ENCODE measurements around the gene OR7C2.
"Not testable (repeated sequence)": the region's sequence is repeated elsewhere in the genome, so short reads cannot be mapped to it uniquely, and the experiment has no call there.

Gene OR7C2

DNA sequence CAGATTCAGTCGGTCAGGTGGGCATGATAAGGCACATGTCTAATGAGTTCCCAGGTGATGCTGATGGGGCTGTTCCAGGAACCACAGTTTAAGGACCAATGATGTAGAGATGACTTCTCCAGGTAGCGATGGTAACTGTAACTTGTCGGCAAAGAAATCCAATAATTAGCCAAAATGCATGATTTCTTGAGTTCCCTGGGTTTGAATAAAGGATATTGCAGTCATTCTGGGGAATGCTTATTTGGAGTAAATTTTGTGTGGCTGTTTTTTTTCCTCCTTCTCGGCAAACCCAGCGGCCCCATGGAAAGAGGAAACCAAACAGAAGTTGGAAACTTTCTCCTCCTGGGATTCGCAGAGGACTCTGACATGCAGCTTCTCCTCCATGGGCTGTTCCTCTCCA lies at the start of gene OR7C2:
Gene OR7C2, plus strand, starts transcription at position 301 of the 400 bp plus-strand sequence. Its CDS starts 0 bp downstream, at position 301.
- no peak for DNase-seq (ENCODE audit: low spot score)

DNA sequence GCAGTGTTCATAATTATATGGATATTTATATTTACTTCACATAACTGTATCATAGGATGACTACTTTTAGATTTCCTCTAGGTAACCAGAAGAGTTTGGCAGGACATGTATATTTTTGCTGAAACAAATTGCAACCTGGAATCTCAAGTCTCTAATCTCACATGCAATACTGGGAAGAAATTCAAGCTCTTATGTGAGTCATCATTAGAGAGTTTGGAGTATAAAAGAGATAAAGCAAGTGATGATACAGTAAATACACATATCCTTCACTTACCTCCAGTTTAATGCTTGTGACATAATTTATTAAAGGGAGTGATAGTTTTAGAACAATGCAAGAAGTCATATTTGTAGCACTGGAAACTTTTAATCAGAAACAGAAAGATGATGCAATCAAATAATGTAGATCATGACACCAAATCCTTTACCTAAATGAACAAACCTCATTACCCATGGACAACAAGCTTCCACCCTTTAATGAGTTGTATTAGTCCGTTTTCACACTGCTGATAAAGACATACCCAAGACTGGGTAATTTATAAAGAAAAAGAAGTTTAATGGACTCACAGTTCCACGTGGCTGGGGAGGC lies 39.5 kb upstream of the OR7C2 start:
- no peak for DNase-seq (ENCODE audit: low spot score)

DNA sequence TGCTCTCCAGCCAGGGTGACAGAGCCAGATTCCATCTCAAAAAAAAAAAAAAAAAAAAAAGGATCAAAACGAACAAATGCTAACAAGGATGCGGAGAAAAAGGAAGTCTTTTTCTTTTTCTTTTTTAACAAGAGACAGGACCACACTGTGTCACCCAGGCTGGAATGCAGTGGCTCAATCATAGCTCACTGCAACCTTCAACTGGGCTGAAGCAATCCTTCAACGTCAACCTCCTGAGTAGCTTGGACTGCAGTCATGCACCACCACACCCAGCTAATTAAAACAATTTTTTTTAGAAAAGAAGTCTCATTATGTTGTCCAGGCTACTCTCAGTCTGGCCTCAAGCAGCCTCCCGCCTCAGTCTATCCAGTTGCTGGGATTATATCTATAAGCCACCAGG lies 34.6 kb upstream of the OR7C2 start:
- no peak for DNase-seq (ENCODE audit: low spot score)

DNA sequence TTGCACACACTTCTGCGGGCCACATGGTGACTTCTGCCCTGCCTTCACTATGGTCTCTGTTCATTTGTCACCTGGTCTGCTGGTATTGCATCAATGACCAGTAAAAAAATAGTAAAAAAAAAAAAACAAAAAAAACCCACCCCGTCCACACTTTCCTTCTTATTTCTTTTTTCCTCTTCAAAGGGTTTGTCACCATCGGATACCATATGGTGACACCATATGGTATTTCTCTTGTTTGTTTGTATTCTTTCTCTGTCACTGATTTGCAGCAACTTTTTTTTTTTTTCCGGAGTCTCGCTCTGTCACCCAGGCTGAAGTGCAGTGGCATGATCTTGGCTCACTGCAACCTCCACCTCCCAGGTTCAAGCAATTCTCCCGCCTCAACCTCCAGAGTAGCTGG lies 26.2 kb upstream of the OR7C2 start:
- DNase-seq (ENCODE audit: low spot score), result no peak

DNA sequence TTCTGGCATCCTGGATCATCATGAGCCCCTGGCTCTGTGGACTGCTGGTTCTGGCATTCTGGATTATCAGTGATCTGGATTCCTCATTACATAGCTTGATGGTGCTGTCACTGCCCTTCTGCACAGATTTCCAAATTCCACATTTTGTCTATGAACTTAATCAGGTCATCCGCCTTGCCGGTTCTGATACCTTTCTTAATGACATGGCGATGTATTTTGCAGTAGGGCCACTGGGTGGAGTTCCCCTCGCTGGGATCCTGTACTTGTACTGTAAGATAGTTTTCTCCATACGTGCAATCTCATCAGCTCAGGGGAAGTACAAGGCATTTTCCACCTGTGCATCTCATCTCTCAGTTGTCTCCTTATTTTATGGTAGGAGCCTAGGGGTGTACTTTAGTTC lies 24.4 kb upstream of the OR7C2 start:
- DNase-seq (ENCODE audit: low spot score), result no peak

DNA sequence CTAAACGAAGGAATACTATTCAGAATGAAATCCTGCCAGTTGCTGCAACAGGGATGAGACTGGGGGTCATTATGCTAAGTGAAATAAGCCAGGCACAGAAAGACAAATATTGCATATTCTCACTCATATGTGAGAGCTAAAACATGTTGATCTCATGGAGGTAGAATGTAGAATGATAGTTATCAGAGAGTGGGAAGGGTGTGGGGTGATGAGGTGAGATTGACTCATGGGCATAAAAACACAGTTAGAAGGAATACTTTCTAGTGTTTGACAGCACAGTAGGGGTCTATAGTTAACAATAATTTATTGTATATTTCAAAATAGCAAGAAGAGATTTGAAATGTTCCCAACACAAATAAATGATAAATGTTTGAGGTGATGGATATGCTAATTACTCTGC lies 7.8 kb upstream of the OR7C2 start:
- DNase-seq (ENCODE audit: low spot score), result no peak

DNA sequence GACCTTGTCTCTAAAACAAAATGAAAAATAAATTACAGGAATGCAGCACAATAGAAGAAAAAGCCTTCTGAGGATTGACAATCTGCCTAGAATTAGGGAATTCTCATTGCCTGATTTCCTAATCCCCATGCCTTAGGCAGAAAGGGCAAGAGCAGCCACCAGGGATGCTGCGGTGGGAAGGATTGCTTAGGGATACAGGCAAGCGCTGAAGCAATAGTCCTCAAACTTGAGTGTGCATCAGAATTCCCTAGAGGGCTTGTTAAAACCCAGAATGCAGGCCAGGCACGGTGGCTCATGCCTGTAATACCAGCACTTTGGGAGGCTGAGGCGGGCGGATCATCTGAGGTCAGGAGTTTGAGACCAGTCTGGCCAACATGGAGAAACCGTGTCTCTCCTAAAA lies 1.0 kb upstream of the OR7C2 start:
- no peak for DNase-seq (ENCODE audit: low spot score)

DNA sequence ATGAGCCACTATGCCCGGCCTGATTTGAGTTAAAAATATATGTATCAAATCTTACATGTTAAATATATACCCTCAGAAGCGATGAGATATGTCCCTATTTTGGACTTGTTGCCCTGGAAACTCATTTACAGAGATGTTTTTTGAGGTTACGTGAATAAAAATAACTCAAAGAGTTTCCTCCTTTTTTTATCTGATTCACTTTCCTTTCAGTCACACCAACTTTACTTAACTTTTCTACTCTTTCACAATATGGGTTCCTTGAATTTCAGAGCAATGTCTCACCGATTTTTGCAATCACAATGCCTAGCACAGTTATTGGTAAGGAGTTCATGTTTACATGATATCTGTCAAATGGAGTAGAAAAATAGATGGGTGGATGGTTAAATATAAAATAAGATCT lies 2.3 kb downstream of the OR7C2 start:
- no peak for DNase-seq (ENCODE audit: low spot score)

DNA sequence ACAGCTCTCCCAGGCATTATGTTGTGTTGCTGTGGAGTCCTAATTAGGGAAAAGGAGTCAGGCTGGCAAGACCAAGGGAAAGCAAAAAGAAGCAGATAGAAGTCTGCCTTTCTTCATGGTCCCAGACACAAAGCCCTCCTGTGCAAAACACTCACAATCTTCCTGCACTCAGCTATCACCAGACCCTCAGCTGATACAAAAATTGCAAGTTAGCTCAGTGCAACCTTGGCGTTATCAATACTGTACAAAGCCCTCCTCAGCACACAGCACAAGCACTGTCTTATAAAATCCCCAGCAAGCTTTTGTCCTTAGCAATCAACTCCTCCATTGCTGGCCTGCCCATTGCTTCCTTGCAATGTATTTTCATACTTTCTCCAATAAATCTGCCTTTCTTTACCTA lies 3.2 kb downstream of the OR7C2 start:
- no peak for DNase-seq (ENCODE audit: low spot score)

DNA sequence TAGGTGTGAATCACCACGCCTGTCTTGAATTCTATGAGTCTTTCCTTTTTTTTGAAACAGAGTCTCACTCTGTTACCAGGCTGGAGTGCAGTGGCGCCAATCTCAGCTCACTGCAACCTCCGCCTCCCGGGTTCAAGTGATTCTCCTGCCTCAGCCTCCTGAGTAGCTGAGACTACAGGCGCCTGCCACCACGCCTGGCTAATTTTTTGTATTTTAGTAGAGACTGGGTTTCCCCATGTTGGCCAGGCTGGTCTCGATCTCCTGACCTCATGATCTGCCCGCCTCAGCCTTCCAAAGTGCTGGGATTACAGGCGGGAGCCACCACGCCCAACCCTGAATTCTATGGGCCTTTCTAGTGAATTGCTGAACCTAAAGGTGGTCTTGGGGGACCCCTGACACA lies 8.1 kb downstream of the OR7C2 start:
- not testable (repeated sequence) for DNase-seq (ENCODE audit: low spot score)

DNA sequence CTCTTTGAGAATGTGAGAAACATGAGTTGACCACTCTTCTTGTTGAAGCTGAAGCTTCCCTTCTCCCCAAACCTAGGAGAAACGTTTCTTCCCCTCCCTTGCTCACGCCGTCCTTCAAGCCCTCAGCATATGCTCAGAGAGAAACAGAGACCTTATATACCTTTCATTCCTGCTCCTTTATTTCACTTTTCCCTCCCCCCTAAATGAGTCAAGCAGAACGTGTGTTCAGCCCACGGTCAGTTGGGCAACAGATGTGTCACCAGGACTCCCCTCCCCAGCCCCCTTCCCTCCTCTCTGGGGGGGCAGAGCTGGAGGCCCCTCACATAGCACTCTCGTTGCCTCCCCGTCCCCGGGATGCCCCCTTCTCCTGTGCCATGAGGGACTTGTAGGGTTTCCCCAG lies 8.6 kb downstream of the OR7C2 start:
- no peak for DNase-seq (ENCODE audit: low spot score)

DNA sequence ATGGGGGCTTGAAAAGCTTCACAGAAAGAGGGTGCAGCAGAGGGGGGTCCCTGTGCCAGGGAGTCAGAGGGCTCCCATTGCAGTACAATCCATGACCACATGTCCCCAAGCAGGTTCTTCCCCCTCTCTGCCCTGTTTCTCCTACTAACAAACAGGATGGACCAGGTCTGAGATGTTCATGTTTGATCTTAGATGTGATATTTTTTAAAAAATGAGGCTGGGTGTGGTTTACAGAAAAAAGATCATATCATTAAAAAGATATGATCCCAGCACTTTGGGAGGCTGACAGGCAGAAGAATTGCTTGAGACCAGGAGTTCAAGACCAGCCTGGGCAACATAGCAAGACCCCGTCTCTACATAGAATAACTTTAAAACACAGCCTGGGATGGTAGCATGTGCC lies 9.1 kb downstream of the OR7C2 start:
- no peak for DNase-seq (ENCODE audit: low spot score)

DNA sequence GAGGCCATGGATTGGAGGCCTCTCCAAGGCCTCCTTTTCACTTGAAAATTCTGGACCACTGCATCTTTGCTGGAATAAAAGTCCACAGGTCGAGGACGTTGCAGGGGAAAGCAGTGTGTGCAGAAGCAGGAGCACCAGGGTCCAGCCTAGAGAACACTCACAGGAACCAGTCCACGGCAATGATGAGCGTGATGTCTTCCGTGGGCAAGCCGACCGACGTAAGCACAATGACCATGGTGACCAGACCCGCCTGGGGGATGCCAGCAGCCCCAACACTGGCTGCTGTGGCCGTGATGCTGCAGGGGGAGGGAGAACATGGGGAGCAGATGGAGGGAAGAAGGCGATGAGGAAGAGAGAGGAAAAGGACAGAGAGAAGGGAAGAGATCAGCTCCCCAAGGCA lies 11.5 kb downstream of the OR7C2 start:
- no peak for DNase-seq (ENCODE audit: low spot score)

DNA sequence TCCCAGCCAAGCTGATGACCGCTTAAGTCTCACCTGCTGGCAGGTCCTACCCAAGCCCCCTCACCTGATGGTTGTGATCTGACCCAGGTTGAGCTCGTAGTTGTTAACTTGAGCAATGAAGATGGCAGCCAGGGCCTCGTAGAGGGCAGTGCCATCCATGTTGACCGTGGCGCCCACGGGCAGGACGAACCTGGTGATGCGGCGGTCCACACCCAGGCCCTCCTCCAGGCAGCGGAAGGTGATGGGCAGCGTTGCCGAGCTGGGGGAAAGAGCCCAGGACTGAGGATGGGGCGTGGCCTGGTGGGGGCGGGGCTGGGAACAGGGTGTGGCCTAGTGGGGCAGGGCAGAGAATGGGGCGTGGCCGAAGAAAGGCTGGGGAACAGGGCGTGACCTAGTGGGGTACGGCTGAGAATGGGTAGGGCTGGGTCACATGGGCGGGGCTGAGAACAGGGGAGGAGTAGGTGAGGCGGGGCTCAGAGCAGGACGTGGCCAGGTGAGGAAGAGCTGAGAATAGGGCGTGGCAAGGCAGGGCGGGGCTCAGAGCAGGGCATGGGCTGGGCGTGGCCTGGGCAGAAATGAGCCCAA lies 12.9 kb downstream of the OR7C2 start:
- no peak for DNase-seq (ENCODE audit: low spot score)

DNA sequence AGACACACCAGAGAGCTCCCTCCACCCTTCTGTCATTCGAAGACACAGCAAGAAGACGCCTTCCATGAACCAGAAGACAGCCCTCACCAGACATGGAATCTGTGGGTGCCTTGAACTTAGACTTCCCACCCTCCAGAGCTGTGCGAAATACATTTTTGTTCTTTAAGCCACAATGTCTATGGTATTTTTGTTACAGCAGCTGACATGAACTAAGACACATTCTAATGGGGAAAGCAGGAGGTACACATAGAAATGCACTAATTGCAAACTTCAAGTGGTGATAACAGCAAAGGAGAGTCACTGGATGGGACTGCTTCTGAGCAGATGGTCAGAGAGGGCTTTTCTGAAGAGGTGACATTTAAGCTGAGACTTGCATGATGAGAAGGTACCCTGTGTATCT lies 16.2 kb downstream of the OR7C2 start:
- DNase-seq (ENCODE audit: low spot score), result no peak

DNA sequence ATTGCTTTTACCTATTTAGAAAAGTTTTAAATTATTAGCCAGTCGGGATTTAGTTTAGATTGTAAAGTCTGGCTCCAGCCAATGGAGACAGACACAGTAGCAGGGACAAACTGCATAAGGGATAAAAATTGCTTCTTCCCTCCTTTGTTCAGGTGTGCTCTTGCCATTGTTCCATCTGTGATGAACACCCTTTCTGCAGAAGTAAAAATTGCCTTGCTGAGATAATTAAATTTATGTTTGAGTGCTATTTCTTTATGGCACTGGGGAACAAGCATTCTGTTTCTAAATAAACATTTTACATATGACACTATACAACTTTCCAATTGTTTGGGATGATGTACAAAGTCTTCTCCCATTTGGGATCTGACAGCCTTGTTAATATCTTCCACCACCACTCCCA lies 18.0 kb downstream of the OR7C2 start:
- DNase-seq (ENCODE audit: low spot score), result no peak

DNA sequence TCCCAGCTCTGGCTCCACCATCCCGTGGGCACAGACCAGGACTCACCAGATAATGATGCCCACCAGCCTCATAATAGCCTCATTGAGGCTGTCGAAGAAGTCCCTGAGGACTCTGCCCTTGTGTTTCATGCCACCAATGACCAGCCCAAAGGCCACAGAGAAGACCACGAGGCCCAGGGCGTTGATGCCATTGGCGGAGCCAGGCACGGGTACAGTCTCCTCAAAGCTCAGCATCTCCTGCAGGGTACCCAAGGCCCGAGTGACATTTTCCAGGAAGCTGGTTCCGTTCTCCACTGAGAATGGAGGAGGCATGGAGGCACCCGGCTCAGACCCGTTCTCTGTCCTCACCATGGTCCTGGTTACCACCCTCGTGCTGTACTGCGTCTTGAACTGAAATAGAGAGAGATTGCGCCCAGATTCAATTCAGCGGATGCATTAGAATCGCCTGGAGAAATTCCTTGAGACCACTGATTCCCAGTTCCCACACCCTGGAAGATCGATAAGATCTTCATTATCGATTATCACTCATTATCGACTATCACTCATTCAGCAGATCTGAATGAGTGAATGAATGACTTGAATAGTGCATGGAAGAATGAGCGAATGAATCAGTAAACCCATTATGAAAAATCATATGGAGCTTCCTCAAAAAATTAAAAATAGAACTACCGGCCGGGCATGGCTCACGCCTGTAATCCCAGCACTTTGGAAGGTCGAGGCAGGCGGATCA lies 20.8 kb downstream of the OR7C2 start:
- DNase-seq (ENCODE audit: low spot score), result no peak

DNA sequence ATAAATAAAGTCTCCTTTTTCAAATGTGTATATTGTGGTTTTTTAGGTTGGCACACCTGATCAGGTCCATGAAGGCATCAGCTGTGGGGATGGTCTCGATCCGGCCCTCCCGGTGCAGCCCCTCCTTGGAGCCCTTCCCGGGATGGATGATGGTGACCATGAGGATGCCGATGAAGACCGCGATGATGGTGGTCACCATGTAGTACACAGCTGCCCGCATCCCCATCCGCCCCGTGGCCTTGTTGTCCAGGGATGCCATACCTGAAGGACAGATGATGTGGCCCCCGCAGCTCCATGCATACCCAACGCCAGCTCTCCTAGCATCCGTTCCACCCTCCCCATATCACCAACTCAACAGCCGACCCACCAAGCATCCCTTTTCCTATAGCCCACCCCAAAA lies 27.0 kb downstream of the OR7C2 start:
- DNase-seq (ENCODE audit: low spot score), result no peak

DNA sequence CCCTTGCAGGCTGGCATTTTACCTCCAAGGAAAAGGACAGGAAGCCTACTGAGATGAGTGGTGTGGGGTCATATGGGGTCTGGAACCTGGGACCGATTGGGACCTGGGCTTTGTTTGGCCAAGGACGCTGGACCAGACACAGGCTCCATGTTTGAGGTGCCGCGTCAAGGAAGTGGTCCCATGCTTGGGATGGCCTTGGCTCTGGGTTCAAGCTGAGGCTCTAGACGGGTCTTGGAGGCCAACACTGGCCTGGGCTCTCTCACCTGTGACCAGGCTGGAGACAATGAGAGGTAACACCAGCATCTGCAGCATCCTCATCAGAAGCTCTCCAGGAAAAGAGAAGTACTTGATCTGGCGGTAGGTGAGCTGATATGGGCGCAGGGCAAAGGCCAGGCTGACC lies 30.2 kb downstream of the OR7C2 start:
- DNase-seq (ENCODE audit: low spot score), result no peak

DNA sequence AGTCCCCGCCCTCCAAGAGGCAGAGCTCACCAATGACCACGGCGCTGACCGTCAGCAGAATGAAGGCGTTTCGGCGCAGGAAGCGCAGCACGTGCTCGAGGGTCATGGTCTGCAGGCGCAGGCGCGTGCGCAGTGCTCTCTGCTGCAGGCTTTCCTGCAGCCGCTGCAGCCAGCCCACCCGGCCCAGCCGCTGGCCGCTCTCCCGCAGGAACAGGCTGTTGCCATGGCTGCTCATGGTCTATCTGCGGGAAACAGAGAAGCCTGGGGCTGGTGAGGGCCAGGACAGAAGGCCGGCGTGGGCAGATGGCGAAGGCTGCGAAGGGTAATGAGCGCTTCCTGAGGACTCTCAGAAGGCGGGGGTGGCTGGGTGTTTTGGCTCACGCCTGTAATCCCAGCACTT lies 31.4 kb downstream of the OR7C2 start:
- no peak for DNase-seq (ENCODE audit: low spot score)

DNA sequence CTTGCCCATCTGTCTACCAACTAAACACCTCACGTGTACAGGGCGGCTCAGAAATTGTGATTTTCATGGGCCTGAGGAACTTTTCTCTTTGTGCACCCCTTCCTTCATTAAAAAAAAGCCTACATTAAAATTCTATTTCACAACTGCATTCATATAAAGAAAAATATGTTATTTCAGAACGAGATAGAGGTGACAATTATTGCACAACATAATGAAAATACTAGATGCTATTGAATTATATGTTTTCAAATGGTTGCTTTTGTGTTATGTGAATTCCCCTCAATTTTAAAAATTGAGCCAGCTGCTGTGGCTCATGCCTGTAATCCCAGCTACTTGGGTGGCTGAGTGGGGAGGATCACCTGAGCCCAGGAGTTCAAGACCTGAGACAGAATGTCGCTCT lies 33.2 kb downstream of the OR7C2 start:
- no peak for DNase-seq (ENCODE audit: low spot score)

DNA sequence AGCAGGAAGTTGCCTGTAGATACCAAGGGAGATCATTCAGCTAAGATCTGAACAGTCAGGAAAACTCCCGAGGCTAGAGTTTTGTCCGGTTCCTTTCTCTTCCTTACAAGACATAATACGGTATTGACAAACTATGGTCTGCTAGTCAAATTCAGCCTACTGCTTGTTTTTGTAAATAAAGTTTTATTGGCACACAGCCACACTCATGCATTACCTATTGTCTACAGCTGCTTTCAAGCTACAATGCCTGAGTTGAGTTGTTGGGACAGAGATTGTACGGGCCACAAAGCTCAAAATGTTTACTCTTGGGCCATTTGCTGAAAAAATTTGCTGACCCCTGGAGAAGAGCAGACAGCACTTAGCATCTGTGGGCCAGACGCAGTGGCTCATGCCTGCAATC lies 35.8 kb downstream of the OR7C2 start:
- no peak for DNase-seq (ENCODE audit: low spot score)

DNA sequence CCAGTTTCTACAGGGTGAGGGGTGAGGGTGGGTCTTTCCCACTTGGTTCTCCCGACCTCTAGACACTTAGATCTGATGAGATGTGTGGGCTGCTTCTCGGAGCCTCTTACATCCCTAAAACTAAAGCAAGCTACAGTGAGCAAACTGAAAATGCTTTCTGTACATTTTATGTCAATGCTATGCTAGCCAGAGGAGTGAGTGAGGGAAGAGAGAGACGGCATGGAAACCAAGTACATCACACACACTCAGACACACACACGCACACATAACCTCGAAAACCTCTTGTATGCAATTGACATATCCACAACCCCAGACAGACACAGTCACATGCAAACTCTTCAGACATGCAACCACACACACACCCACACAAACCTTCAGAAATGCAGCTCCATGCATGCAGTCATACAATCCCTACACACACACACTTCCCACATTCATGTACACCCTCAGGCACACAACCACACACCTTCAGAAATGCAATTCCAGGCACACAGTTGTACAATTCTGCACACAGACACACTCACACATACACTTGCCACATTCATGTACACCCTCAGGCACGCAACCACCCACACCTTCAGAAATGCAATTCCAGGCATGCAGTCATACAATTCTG lies 37.0 kb downstream of the OR7C2 start:
- DNase-seq (ENCODE audit: low spot score), result no peak

Measured in LoVo (cell line).